GM23248 (cell line): Measurements from ENCODE around the gene PAQR5. TPM values are rescaled to one million over a fixed set of nuclear protein-coding genes. Genes with fewer than 3 reads are reported as not detected.

ENCODE experiments used
- DNase-seq: peaks from one replicate; pipeline ENCODE4 v3.0.0-alpha.2; 2015
- H2AFZ ChIP-seq: fragments of 200-600 bp; sonication (generic); 2 replicates; pipeline ENCODE4 v1.6.1; 2016; ENCODE audit warnings: antibody characterized with exemption
- H3F3A ChIP-seq: fragments of 200-600 bp; sonication (generic); 2 replicates; pipeline ENCODE4 v1.6.1; 2016; ENCODE audit warnings: mild to moderate bottlenecking, antibody characterized with exemption, mixed run types; ENCODE audit not compliant: insufficient read depth
- H3K27ac ChIP-seq: fragments of 200-600 bp; sonication (generic); 2 replicates; pipeline ENCODE4 v1.5.1; 2016; ENCODE audit warnings: mild to moderate bottlenecking
- H3K27me3 ChIP-seq: fragments of 200-600 bp; sonication (generic); replicated peaks from 2 replicates; pipeline ENCODE4 v1.6.1; 2016; ENCODE audit warnings: mild to moderate bottlenecking; ENCODE audit not compliant: insufficient read depth
- H3K36me3 ChIP-seq: fragments of 200-600 bp; sonication (generic); 2 replicates; pipeline ENCODE4 v1.6.1; 2016; ENCODE audit warnings: low read depth, mild to moderate bottlenecking
- H3K4me1 ChIP-seq: fragments of 200-600 bp; sonication (generic); 2 replicates; pipeline ENCODE4 v1.6.1; 2016; ENCODE audit warnings: mild to moderate bottlenecking; ENCODE audit not compliant: insufficient read depth
- H3K4me2 ChIP-seq: fragments of 200-600 bp; sonication (generic); one replicate; pipeline ENCODE4 v1.6.1; 2016; ENCODE audit warnings: mild to moderate bottlenecking; ENCODE audit not compliant: unreplicated experiment
- H3K4me3 ChIP-seq: fragments of 200-600 bp; sonication (generic); 2 replicates; pipeline ENCODE4 v1.5.1; 2016; ENCODE audit warnings: mild to moderate bottlenecking
- H3K79me2 ChIP-seq: fragments of 200-600 bp; sonication (generic); 2 replicates; pipeline ENCODE4 v1.6.1; 2016; ENCODE audit warnings: mild to moderate bottlenecking; ENCODE audit not compliant: insufficient read depth
- H3K9ac ChIP-seq: fragments of 200-600 bp; sonication (generic); 2 replicates; pipeline ENCODE4 v1.6.1; 2016; ENCODE audit warnings: mild to moderate bottlenecking
- H3K9me2 ChIP-seq: fragments of 200-600 bp; sonication (generic); 2 replicates; pipeline ENCODE4 v1.6.1; 2016; ENCODE audit warnings: mixed run types, mild to moderate bottlenecking, moderate library complexity; ENCODE audit not compliant: insufficient read depth
- H3K9me3 ChIP-seq: fragments of 200-600 bp; sonication (generic); one replicate; pipeline ENCODE4 v1.6.1; 2017; ENCODE audit warnings: low read depth
- H4K20me1 ChIP-seq: fragments of 200-600 bp; sonication (generic); 2 replicates; pipeline ENCODE4 v1.6.0; 2016; ENCODE audit not compliant: insufficient read depth
- EZH2 ChIP-seq: fragments of 200-600 bp; sonication (generic); IDR thresholded peaks from 2 replicates; pipeline ENCODE4 v1.6.1; 2018; ENCODE audit warnings: antibody characterized with exemption, mild to moderate bottlenecking; ENCODE audit not compliant: insufficient read depth, poor library complexity, severe bottlenecking
- EZH2phosphoT487 ChIP-seq: fragments of 200-600 bp; sonication (generic); IDR thresholded peaks from 2 replicates; pipeline ENCODE4 v1.6.1; 2018; ENCODE audit warnings: antibody characterized with exemption, moderate library complexity, mild to moderate bottlenecking, low read depth; ENCODE audit not compliant: insufficient read depth
- WGBS, 2 experiments: methylation state at CpG; one replicate each; pipeline ENCODE4 v1.1.6; 2015 to 2017; ENCODE audit warnings: low lambda C conversion rate in 2 of 2, low coverage in 1 of 2; ENCODE audit errors: missing lambda C conversion rate in 2 of 2; 5-methylcytosine and 5-hydroxymethylcytosine counted together
- in situ Hi-C: fragments of 300-500 bp; cut with MboI; formaldehyde crosslinking; loops from 2 replicates; pipeline ENCODE4 v1.15.0; 2020
- polyA plus RNA-seq: library from polyadenylated mRNA; unstranded; fragments of >200 nt; fragmentation: Nextera tagmentation; extraction: Ambion mirVana; gene quantifications from 2 replicates; pipeline ENCODE4 v1.2.1, GENCODE V29; 2016
- total RNA-seq: library from RNA; depleted of rRNA; stranded (reverse); fragments of >200 nt; shearing (Covaris generic); gene quantifications from 2 replicates; pipeline ENCODE4 v1.2.3, GENCODE V29; 2014

The PAQR5 gene
- total and polyA plus RNA-seq, 2 experiments from 2014 or later = 3.8 to 5.7 TPM

DNA sequence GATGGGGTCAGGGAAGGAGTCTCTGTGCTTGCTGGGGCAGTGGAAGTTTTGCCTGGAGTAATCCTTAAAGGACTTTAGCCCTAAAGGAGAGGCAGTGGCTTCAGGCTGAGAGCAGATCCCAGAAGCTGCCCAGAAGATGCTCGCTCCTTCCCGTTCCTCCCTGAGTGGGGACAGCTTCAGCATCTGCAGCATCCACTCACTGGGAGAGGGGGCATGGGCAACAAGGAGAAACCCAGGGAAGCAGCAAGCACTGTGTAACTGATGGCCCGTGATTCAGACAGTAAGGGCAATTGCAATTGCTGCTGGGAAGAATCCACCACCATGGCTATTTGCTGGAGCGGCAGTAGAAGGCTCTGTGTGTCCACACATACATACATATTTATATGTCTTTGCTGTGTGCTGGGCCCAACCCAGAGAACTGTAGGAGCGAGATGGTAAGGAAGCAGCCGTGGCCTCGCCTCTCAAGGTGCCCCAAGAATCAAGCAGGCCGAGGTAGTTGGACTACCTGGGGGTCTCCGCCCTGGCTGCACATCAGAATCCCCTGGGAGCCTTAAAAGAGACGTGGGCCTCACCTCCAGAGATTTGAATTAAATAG lies 5.8 kb upstream of the PAQR5 start:
- WGBS, 2 experiments = 70 to 72% methylated on average over 10 of the region's 10 CpGs
- Histone ChIP-seq H3K4me2 (no peak overlapping the region), H3K9me3 (no peaks in the 10 kb centered on the region), H3F3A (no peaks in the 10 kb centered on the region), H3K4me3 (no peak overlapping the region), H3K36me3 (no peaks in the 10 kb centered on the region), H2AFZ (no peak overlapping the region), H3K27me3 (no peaks in the 10 kb centered on the region), H3K9me2 (no peaks in the 10 kb centered on the region), H3K79me2 (no peaks in the 10 kb centered on the region), H3K27ac (no peak overlapping the region), H3K9ac (no peak overlapping the region), H3K4me1 (no peaks in the 10 kb centered on the region), H4K20me1 (no peaks in the 10 kb centered on the region)
- TF ChIP-seq EZH2 = no peak
- no peak for TF ChIP-seq EZH2phosphoT487
- DNase-seq = no peak
- in situ Hi-C loops = no loop called here

DNA sequence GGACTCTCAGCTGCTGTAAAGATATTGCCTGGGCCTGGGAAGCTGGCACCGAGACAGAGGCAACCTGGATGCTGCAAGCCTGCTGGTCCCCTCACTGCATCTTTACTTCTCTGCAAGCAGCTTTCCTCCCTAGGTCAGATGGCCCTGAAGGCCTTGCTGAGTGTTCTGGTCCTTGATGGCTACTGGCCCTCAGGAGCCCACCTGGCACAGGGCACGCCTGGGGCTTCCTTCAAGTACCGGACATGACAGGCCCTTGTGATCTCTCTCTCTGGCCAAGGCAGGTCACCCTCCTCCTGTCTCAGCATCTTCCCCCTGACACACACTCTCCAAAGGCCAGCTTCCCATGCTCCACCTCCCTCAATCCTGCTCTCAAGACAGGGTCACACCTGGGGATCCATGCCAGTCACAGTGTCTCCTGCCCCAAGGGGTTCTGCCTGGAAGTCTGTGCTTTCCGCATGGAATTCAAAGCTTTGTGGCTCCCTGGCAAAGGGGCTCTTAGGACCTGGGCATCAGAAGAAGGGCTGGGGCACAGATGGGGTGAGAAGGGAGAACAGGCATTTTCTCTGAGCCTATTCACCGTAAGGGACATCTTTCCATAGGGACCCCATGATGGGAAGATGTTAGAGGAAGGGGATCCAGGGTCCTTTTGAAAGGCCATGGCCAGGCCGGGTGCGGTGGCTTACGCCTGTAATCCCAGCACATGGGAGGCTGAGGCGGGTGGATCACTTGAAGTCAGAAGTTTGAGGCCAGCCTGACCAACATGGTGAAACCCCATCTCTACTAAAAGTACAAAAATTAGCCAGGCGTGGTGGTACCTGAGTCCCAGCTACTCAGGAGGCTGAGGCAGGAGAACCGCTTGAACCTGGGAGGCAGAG lies 4.7 kb upstream of the PAQR5 start:
- Histone ChIP-seq H4K20me1 (no peaks in the 10 kb centered on the region), H3K4me3 (no peak overlapping the region), H3F3A (no peaks in the 10 kb centered on the region), H3K27me3 (no peaks in the 10 kb centered on the region), H3K9me2 (no peaks in the 10 kb centered on the region), H3K4me2 (no peak overlapping the region), H2AFZ (no peak overlapping the region), H3K79me2 (no peaks in the 10 kb centered on the region), H3K9me3 (no peaks in the 10 kb centered on the region), H3K4me1 (no peaks in the 10 kb centered on the region), H3K36me3 (no peaks in the 10 kb centered on the region), H3K27ac (no peak overlapping the region), H3K9ac (no peak overlapping the region)
- DNase-seq = no peak
- WGBS, 2 experiments = 89 to 90% methylated on average over 11 of the region's 11 CpGs
- no peak for TF ChIP-seq EZH2
- in situ Hi-C loops = no loop called here

DNA sequence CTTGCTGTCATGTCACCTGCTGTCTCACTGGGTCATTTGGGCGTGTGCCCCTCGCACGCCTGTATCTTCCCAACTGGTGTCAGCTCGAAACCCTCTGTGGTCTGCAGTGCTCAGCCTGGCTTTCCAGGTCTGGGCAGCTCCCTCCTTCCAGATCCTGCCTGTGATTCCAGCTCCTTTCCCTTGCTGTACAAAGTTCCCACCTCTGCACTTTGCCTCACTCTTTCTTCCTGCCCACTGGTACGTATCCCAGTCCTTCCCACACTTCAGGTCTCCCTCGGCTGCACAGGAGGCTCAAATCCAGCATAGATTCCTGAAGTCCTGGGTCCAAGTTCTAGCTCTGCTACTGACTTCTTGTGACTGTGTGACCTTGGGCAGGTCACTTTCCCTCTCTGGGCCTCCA lies 2.1 kb upstream of the PAQR5 start:
- 91 to 94% methylated on average over 6 of the region's 6 CpGs for WGBS, 2 experiments
- Histone ChIP-seq H4K20me1 (no peaks in the 10 kb centered on the region), H3K4me3 (no peak overlapping the region), H3K27me3 (no peaks in the 10 kb centered on the region), H3K4me1 (no peaks in the 10 kb centered on the region), H3F3A (no peaks in the 10 kb centered on the region), H3K9ac (no peak overlapping the region), H3K9me2 (no peaks in the 10 kb centered on the region), H3K79me2 (no peaks in the 10 kb centered on the region), H2AFZ (no peak overlapping the region), H3K36me3 (no peaks in the 10 kb centered on the region), H3K9me3 (no peaks in the 10 kb centered on the region), H3K27ac (no peak overlapping the region), H3K4me2 (no peak overlapping the region)
- in situ Hi-C loops = no loop called here
- no peak for DNase-seq
- no peak for TF ChIP-seq EZH2phosphoT487
- TF ChIP-seq EZH2 = no peak

DNA sequence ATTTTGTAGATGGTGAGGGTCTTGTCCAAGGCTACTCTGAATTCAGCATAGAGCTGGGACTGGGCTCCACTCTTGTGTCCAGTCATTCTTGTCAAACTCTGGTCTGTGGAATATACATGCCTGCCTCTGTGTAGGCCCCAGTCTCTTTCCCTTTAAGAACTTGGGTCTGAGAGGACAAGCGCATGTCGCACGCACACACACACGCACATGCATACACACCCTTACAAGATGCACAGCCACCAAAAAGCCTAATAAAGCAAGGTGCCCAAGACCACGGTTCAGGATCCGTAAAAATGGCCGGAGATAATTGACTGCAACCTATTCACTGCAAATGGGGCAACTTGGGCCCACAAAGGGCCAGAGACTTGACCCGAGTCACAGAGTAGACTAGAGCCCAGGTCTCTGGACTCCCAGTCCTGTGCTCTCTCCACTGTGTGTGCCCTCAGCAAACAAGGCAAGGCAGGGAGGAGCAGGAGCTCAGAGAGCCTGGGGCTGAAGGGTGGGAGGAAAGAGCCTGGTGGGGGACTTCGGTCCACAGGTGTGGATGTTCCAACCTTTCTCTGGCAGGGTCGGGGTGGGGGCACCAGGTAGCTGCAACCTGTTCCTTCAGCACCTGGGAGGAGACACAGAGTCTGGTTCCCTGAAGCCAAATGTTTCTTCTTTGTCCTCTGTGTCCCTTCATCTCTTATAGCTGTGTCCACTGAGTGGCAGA lies 914 bp upstream of the PAQR5 start:
- Histone ChIP-seq H2AFZ (peak overlapping the region; percentile 78; the same call in 1 of the 2 replicates), H3K36me3 (no peaks in the 10 kb centered on the region), H3K79me2 (no peaks in the 10 kb centered on the region), H3K4me3 (no peak overlapping the region), H3K4me2 (no peak overlapping the region), H3K4me1 (no peaks in the 10 kb centered on the region), H3K9ac (no peak overlapping the region), H4K20me1 (no peaks in the 10 kb centered on the region), H3K9me2 (no peaks in the 10 kb centered on the region), H3K27ac (no peak overlapping the region), H3K9me3 (no peaks in the 10 kb centered on the region), H3K27me3 (no peaks in the 10 kb centered on the region), H3F3A (peaks cover 2% of the 10 kb centered on the region; the same call in 1 of the 2 replicates)
- no peak for DNase-seq
- 87 to 89% methylated on average over 10 of the region's 10 CpGs for whole genome bisulfite sequencing, 2 experiments
- TF ChIP-seq EZH2phosphoT487 (no peak), EZH2 (no peak)
- in situ Hi-C loops = no loop called here
